ENCODE measurements around the gene CLASP1. TPM values are rescaled to one million over a fixed set of nuclear protein-coding genes. Genes with fewer than 3 reads are reported as not detected.

CLASP1 gene
- total and polyA plus RNA-seq, 2 of the 8 experiments (the other 6 are each of a cell fraction or from before 2014, with no cell fraction given), result 7.3 to 53.9 TPM

DNA sequence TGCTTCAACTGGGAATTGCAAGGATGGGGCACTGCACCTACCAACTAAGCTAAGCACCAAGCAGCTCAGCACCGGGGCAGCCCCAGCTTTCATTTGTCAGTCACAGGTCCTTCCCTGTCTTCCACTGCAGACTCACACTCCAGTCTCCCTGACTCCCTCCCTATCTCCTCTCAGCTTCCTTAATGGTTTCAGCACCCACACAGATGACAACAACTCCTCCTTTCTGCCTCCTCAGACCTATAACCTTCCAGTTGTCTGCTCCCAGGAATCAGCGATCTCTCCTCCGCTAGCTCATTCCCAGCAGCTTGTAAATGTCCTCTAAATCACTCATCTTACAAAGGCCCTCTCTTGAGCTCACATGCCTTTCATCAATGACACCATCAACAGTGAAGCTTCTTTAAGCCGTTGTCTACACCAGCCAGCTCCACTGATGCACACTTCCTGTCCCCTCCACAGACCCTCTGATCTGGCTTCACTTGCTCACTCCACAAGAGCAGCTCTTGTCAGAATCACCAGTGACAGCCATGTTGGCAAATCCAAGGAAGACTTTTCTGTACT lies 32.1 kb downstream of the CLASP1 start (continued):
- TF ChIP-seq, protein P1, sequence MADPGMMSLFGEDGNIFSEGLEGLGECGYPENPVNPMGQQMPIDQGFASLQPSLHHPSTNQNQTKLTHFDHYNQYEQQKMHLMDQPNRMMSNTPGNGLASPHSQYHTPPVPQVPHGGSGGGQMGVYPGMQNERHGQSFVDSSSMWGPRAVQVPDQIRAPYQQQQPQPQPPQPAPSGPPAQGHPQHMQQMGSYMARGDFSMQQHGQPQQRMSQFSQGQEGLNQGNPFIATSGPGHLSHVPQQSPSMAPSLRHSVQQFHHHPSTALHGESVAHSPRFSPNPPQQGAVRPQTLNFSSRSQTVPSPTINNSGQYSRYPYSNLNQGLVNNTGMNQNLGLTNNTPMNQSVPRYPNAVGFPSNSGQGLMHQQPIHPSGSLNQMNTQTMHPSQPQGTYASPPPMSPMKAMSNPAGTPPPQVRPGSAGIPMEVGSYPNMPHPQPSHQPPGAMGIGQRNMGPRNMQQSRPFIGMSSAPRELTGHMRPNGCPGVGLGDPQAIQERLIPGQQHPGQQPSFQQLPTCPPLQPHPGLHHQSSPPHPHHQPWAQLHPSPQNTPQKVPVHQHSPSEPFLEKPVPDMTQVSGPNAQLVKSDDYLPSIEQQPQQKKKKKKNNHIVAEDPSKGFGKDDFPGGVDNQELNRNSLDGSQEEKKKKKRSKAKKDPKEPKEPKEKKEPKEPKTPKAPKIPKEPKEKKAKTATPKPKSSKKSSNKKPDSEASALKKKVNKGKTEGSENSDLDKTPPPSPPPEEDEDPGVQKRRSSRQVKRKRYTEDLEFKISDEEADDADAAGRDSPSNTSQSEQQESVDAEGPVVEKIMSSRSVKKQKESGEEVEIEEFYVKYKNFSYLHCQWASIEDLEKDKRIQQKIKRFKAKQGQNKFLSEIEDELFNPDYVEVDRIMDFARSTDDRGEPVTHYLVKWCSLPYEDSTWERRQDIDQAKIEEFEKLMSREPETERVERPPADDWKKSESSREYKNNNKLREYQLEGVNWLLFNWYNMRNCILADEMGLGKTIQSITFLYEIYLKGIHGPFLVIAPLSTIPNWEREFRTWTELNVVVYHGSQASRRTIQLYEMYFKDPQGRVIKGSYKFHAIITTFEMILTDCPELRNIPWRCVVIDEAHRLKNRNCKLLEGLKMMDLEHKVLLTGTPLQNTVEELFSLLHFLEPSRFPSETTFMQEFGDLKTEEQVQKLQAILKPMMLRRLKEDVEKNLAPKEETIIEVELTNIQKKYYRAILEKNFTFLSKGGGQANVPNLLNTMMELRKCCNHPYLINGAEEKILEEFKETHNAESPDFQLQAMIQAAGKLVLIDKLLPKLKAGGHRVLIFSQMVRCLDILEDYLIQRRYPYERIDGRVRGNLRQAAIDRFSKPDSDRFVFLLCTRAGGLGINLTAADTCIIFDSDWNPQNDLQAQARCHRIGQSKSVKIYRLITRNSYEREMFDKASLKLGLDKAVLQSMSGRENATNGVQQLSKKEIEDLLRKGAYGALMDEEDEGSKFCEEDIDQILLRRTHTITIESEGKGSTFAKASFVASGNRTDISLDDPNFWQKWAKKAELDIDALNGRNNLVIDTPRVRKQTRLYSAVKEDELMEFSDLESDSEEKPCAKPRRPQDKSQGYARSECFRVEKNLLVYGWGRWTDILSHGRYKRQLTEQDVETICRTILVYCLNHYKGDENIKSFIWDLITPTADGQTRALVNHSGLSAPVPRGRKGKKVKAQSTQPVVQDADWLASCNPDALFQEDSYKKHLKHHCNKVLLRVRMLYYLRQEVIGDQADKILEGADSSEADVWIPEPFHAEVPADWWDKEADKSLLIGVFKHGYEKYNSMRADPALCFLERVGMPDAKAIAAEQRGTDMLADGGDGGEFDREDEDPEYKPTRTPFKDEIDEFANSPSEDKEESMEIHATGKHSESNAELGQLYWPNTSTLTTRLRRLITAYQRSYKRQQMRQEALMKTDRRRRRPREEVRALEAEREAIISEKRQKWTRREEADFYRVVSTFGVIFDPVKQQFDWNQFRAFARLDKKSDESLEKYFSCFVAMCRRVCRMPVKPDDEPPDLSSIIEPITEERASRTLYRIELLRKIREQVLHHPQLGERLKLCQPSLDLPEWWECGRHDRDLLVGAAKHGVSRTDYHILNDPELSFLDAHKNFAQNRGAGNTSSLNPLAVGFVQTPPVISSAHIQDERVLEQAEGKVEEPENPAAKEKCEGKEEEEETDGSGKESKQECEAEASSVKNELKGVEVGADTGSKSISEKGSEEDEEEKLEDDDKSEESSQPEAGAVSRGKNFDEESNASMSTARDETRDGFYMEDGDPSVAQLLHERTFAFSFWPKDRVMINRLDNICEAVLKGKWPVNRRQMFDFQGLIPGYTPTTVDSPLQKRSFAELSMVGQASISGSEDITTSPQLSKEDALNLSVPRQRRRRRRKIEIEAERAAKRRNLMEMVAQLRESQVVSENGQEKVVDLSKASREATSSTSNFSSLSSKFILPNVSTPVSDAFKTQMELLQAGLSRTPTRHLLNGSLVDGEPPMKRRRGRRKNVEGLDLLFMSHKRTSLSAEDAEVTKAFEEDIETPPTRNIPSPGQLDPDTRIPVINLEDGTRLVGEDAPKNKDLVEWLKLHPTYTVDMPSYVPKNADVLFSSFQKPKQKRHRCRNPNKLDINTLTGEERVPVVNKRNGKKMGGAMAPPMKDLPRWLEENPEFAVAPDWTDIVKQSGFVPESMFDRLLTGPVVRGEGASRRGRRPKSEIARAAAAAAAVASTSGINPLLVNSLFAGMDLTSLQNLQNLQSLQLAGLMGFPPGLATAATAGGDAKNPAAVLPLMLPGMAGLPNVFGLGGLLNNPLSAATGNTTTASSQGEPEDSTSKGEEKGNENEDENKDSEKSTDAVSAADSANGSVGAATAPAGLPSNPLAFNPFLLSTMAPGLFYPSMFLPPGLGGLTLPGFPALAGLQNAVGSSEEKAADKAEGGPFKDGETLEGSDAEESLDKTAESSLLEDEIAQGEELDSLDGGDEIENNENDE (IDR thresholded peaks at IDR 0.05; ENCODE audit: insufficient replicate concordance, low read length), result no peak
- no peak for TF ChIP-seq MAFK (IDR thresholded peaks at IDR 0.05; ENCODE audit: low read depth, low read length)
- TF ChIP-seq KDM1A (IDR thresholded peaks at IDR 0.05; ENCODE audit: borderline replicate concordance, low read length), result no peak
- no peak for TF ChIP-seq GTF2F1 (IDR thresholded peaks at IDR 0.05; ENCODE audit: borderline replicate concordance, low read depth, low read length)
- no peak for TF ChIP-seq RFX5 (IDR thresholded peaks at IDR 0.05; ENCODE audit: borderline replicate concordance, low read depth, low read length)
- TF ChIP-seq ZNF274 (IDR thresholded peaks at IDR 0.05; ENCODE audit: borderline replicate concordance, extremely low read depth, low read length), result no peak
- TF ChIP-seq HDAC2 (IDR thresholded peaks at IDR 0.05; ENCODE audit: borderline replicate concordance in 1 of 2, low read depth in 2 of 2, low read length in 2 of 2), result no peak
- no peak for TF ChIP-seq RAD21 (IDR thresholded peaks at IDR 0.05 in 1 of 2, conservative IDR thresholded peaks at IDR 0.05 in 1 of 2; ENCODE audit: low read depth in 2 of 2, low read length in 2 of 2)
- TF ChIP-seq, protein P2, sequence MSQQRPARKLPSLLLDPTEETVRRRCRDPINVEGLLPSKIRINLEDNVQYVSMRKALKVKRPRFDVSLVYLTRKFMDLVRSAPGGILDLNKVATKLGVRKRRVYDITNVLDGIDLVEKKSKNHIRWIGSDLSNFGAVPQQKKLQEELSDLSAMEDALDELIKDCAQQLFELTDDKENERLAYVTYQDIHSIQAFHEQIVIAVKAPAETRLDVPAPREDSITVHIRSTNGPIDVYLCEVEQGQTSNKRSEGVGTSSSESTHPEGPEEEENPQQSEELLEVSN (IDR thresholded peaks at IDR 0.05), result no peak
- no peak for TF ChIP-seq POLR2A (IDR thresholded peaks at IDR 0.05; ENCODE audit: control extremely low read depth in 1 of 2, low read depth in 2 of 2, low read length in 2 of 2)

Measured in H1 (cell line).